Measurements from ENCODE around the gene PKP3. TPM values are rescaled to one million over a fixed set of nuclear protein-coding genes. Genes with fewer than 3 reads are reported as not detected.

Gene PKP3
- total and polyA plus RNA-seq, 9 of the 15 experiments (the other 6 are each of a cell fraction or from before 2014, with no cell fraction given), result 0.11 to 110 (median 30.7) TPM

DNA sequence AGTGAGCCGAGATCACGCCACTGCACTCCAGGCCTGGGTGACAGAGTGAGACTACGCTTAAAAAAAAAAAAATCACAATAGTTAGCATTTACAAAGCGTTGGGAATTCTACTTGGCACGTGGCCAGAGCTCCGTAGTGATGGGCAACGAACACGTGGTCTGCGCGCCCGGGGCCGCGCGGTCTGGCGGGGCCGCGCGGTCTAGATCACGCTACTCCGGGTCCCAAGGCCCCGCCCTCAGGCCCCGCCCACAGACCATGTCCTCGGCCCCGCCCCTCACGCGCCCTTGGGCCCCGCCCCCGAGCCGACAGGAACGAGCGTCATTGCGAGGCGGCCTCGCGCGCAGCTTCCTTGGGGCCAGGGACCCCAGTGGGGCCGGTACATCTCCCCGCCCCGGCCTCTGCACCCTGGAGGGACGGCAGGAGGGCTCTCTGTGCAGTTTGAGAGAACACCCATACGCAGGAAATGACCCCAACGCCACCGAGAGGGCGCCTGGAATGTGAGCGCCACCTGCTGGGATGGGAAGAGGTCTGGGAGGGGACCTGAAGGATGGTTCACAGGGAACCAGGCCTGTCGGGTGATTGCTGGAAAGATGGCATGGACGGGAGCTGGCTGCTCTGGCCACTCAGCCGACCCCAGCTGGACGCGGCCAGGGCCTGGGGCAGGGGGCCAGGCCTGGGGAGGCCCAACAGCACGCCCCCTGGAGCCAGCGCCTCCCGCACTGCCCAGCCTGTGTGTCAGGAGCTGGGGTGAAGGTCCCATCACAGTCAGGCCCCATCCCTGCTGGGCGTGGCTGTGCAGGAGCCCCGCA, 54.1 kb downstream of the PKP3 start:
- Histone ChIP-seq H3K4me3 (peak overlapping the region; percentile 76), H3K9me1 (ENCODE audit: control insufficient read depth, insufficient read depth, low read length) (no peaks in the 10 kb centered on the region), H3K9me3 (replicated peaks; ENCODE audit: control insufficient read depth, insufficient read depth, low read depth, low read length) (no peaks in the 10 kb centered on the region), H3K79me2 (ENCODE audit: control insufficient read depth, insufficient read depth, low read length) (peaks cover 48% of the 10 kb centered on the region), H3K4me1 (replicated peaks in 1 of 2; ENCODE audit: control insufficient read depth in 2 of 2, insufficient read depth in 2 of 2, low read length in 2 of 2) (peaks cover 33 to 79% of the 10 kb centered on the region in 2 experiments; a peak in 4 of 5 replicates), H3K36me3 (ENCODE audit: control insufficient read depth, insufficient read depth, low read length) (peaks cover 20% of the 10 kb centered on the region; the same call in 2 of the 3 replicates), H3K4me2 (ENCODE audit: insufficient read depth, low read length) (peak overlapping the region; percentile 82), H3K27ac (ENCODE audit: extremely low read depth, low read depth, low read length) (peak overlapping the region; percentile 93), H3K27me3 (ENCODE audit: control insufficient read depth in 2 of 2, insufficient read depth in 2 of 2, low read length in 2 of 2) (no peaks in the 10 kb centered on the region), H3K9ac (ENCODE audit: insufficient read depth in 1 of 2, low read depth in 2 of 2, low read length in 2 of 2) (peak overlapping the region; percentile 75 to 93), H2AFZ (ENCODE audit: low read depth, low read length) (peak overlapping the region; percentile 93), H4K20me1 (replicated peaks; ENCODE audit: control insufficient read depth, insufficient read depth, low read length) (no peaks in the 10 kb centered on the region)
- intact Hi-C loops (cut with micrococcal nuclease), result loop anchor here (2.0 to 5.0 kb wide), 3 partner anchors 41 to 59 kb away; partner anchors contain the start of genes PKP3 and RNH1
- ATAC-seq (peak; percentile 78), FAIRE-seq (peak; percentile 77), DNase-seq (ENCODE audit: extremely low read depth in 1 of 4, low spot score in 3 of 4) (peak; percentile 95 to 96 (median 95))
- 3% methylated on average over 50 of the region's 55 CpGs for WGBS (ENCODE audit: insufficient coverage, low coverage, missing lambda C conversion rate)
- POLR2A ChIA-PET, result interaction anchor here (0.5 to 1.9 kb wide), 15 partner anchors 10 to 248 kb away, joined by 3 to 6 read pairs (median 3); partner anchors contain the start of gene RNH1
- CTCF ChIA-PET (ENCODE audit: low intra/inter-chr PET ratio), result interaction anchor here (0.6 kb wide), 1 partner anchor 143 kb away, joined by 6 read pairs; no protein-coding TSS in a partner anchor
- BruUV-seq (replicated peaks), result TSS peak; percentile 23
- in situ Hi-C loops (cut with MboI), result no loop called here
- TF ChIP-seq TEAD2 (tag; IDR thresholded peaks at IDR 0.05) (peak; percentile 69; the same call in 1 of the 2 replicates), ZNF354B (CRISPR knock-in tag; IDR thresholded peaks at IDR 0.05) (no peak), TOE1 (IDR thresholded peaks at IDR 0.05; ENCODE audit: borderline replicate concordance) (peak; percentile 38; the same call in 1 of the 2 replicates), TOE1 (CRISPR knock-in tag; IDR thresholded peaks at IDR 0.05; ENCODE audit: borderline replicate concordance, low read depth) (no peak), BRD4 (IDR thresholded peaks at IDR 0.05) (no peak), U2AF2 (optimal IDR thresholded peaks at IDR 0.05; ENCODE audit: low read depth, low read length) (no peak), PRMT5 (CRISPR knock-in tag; IDR thresholded peaks at IDR 0.05) (no peak), PHF8 (IDR thresholded peaks at IDR 0.05; ENCODE audit: borderline replicate concordance, low read length) (peak; percentile 88; the same call in 1 of the 2 replicates), ZNF696 (CRISPR knock-in tag; conservative IDR thresholded peaks at IDR 0.05) (no peak), CTBP1 (IDR thresholded peaks at IDR 0.05; ENCODE audit: borderline replicate concordance) (peak; percentile 98), NFIC (IDR thresholded peaks at IDR 0.05) (peak; percentile 99), EP400 (IDR thresholded peaks at IDR 0.05) (peak; percentile 86), EGR1 (conservative IDR thresholded peaks at IDR 0.05) (0 out of 2 replicates have a peak, but pooled peaks have one; percentile 24), NR2C1 (IDR thresholded peaks at IDR 0.05) (peak; percentile 57; the same call in 1 of the 2 replicates), NR2C1 (tag; IDR thresholded peaks at IDR 0.05) (peak; percentile 58), STAG1 (CRISPR knock-in tag; IDR thresholded peaks at IDR 0.05; ENCODE audit: borderline replicate concordance) (peak; percentile 59; the same call in 1 of the 2 replicates), MECOM (CRISPR knock-in tag; IDR thresholded peaks at IDR 0.05) (no peak), KDM2B (CRISPR knock-in tag; IDR thresholded peaks at IDR 0.05) (no peak), HDAC1 (IDR thresholded peaks at IDR 0.05) (peak in 1 of 2 experiments; percentile 81; a peak in 2 of 4 replicates), ZBTB7A (IDR thresholded peaks at IDR 0.05; ENCODE audit: borderline replicate concordance, control insufficient read depth, low read depth, low read length) (peak; percentile 84; the same call in 1 of the 2 replicates), SUPT5H (IDR thresholded peaks at IDR 0.05) (peak; percentile 80), RBM25 (IDR thresholded peaks at IDR 0.05; ENCODE audit: low read depth, low read length, severe bottlenecking) (no peak), JUN (IDR thresholded peaks at IDR 0.05; ENCODE audit: borderline replicate concordance, low read depth, low read length) (peak; percentile 27; the same call in 1 of the 2 replicates), JUN (CRISPR knock-in tag; IDR thresholded peaks at IDR 0.05; ENCODE audit: borderline replicate concordance) (0 out of 2 replicates have a peak, but pooled peaks have one; percentile 36)
- TF ChIP-seq, protein P1, sequence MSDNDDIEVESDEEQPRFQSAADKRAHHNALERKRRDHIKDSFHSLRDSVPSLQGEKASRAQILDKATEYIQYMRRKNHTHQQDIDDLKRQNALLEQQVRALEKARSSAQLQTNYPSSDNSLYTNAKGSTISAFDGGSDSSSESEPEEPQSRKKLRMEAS (CRISPR knock-in tag; IDR thresholded peaks at IDR 0.05), result peak; percentile 90

Measured in K562 (cell line).